WTC11 (cell line): ENCODE results near the gene GREB1. TPM values are rescaled to one million over a fixed set of nuclear protein-coding genes. Genes with fewer than 3 reads are reported as not detected.

Experiments
- ATAC-seq: fragments of 200-7000 bp; cut with Tn5 transposase; 2 replicates; pipeline ENCODE4 v1.10.0; 2021; ENCODE audit warnings: mild to moderate bottlenecking, moderate library complexity
- CTCF ChIA-PET: fragments of 300-600 bp; sonication (Branson Sonifier 250); formaldehyde crosslinking; loops from one replicate; lab custom pipeline; 2021; ENCODE audit warnings: antibody characterized with exemption; lab: Charles Lee
- POLR2A ChIA-PET: fragments of 350-600 bp; sonication (Branson Sonifier 250); formaldehyde crosslinking; loops from one replicate; lab custom pipeline; 2021; ENCODE audit warnings: antibody characterized with exemption; lab: Charles Lee
- DNase-seq: peaks from one replicate; pipeline ENCODE4 v3.0.0; 2021; ENCODE audit warnings: low spot score
- H3K27ac Mint-ChIP-seq: 2 replicates; pipeline ENCODE4 v1.8.0; 2021; ENCODE audit warnings: mixed read lengths
- H3K27me3 Mint-ChIP-seq: 2 replicates; pipeline ENCODE4 v1.8.0; 2021; ENCODE audit warnings: low read depth, mild to moderate bottlenecking, moderate library complexity, mixed read lengths
- H3K36me3 Mint-ChIP-seq: 2 replicates; pipeline ENCODE4 v1.8.0; 2021; ENCODE audit warnings: mixed read lengths
- H3K4me1 Mint-ChIP-seq: 2 replicates; pipeline ENCODE4 v1.8.0; 2022; ENCODE audit warnings: mixed read lengths
- H3K4me3 Mint-ChIP-seq: 2 replicates; pipeline ENCODE4 v1.8.0; 2021; ENCODE audit warnings: mild to moderate bottlenecking, moderate library complexity, mixed read lengths
- H3K9me3 Mint-ChIP-seq: 2 replicates; pipeline ENCODE4 v1.8.0; 2021; ENCODE audit warnings: mixed read lengths
- ESRRA ChIP-seq: sonication (generic); formaldehyde crosslinking; IDR thresholded peaks from 2 replicates; pipeline ENCODE4 v1.8.1; 2022; ENCODE audit warnings: mild to moderate bottlenecking, missing genetic modification reagents, borderline replicate concordance
- ETV6 ChIP-seq: sonication (generic); formaldehyde crosslinking; IDR thresholded peaks from 2 replicates; pipeline ENCODE4 v1.8.1; 2022; ENCODE audit warnings: mild to moderate bottlenecking, missing genetic modification reagents
- FOXK1 ChIP-seq: sonication (generic); formaldehyde crosslinking; IDR thresholded peaks from 2 replicates; pipeline ENCODE4 v1.8.0; 2022; ENCODE audit warnings: mild to moderate bottlenecking, moderate library complexity, missing genetic modification reagents
- FOXP1 ChIP-seq: sonication (generic); formaldehyde crosslinking; IDR thresholded peaks from 2 replicates; pipeline ENCODE4 v1.8.0; 2022; ENCODE audit warnings: missing genetic modification reagents, mild to moderate bottlenecking, moderate library complexity, borderline replicate concordance
- GRHL2 ChIP-seq: fragments of 250-450 bp; sonication (Bioruptor Pico); IDR thresholded peaks from 2 replicates; pipeline ENCODE4 v1.8.0; 2022; ENCODE audit warnings: mild to moderate bottlenecking, moderate library complexity; ENCODE audit not compliant: insufficient replicate concordance, severe bottlenecking
- KAT7 ChIP-seq: sonication (generic); formaldehyde crosslinking; IDR thresholded peaks from 2 replicates; pipeline ENCODE4 v1.8.1; 2023; ENCODE audit warnings: missing genetic modification reagents, mild to moderate bottlenecking, borderline replicate concordance
- MYBL2 ChIP-seq: sonication (generic); formaldehyde crosslinking; IDR thresholded peaks from 2 replicates; pipeline ENCODE4 v1.8.1; 2023; ENCODE audit warnings: mild to moderate bottlenecking, moderate library complexity, missing genetic modification reagents
- NR2C2 ChIP-seq: sonication (generic); formaldehyde crosslinking; IDR thresholded peaks from 2 replicates; pipeline ENCODE4 v1.8.0; 2022; ENCODE audit warnings: mild to moderate bottlenecking, missing genetic modification reagents
- OVOL2 ChIP-seq: fragments of 250-450 bp; sonication (Bioruptor Pico); IDR thresholded peaks from 2 replicates; pipeline ENCODE4 v1.9.0; 2021; ENCODE audit warnings: mild to moderate bottlenecking, borderline replicate concordance
- USF2 ChIP-seq: sonication (generic); formaldehyde crosslinking; IDR thresholded peaks from 2 replicates; pipeline ENCODE4 v1.8.1; 2023; ENCODE audit warnings: mild to moderate bottlenecking, missing genetic modification reagents, moderate library complexity
- ZBTB21 ChIP-seq: sonication (generic); formaldehyde crosslinking; IDR thresholded peaks from 2 replicates; pipeline ENCODE4 v1.8.1; 2023; ENCODE audit warnings: mild to moderate bottlenecking, missing genetic modification reagents, borderline replicate concordance
- total RNA-seq: library from RNA; stranded (reverse); gene quantifications from 3 replicates; pipeline ENCODE4 v1.2.3, GENCODE V29; 2021
- TF ChIP-seq, protein P1 (sequence below): sonication (generic); formaldehyde crosslinking; IDR thresholded peaks from 2 replicates; pipeline ENCODE4 v1.8.1; 2022; ENCODE audit warnings: mild to moderate bottlenecking, missing genetic modification reagents, moderate library complexity, borderline replicate concordance
- TF ChIP-seq, protein P2 (sequence below): sonication (generic); formaldehyde crosslinking; IDR thresholded peaks from 2 replicates; pipeline ENCODE4 v1.8.0; 2023; ENCODE audit warnings: missing genetic modification reagents, mild to moderate bottlenecking, borderline replicate concordance
- TF ChIP-seq, protein P3 (sequence below): sonication (generic); formaldehyde crosslinking; IDR thresholded peaks from 2 replicates; pipeline ENCODE4 v1.8.1; 2023; ENCODE audit warnings: mild to moderate bottlenecking, moderate library complexity, missing genetic modification reagents

GREB1 gene
- total RNA-seq, 1 experiment from 2014 or later, result 35.7 TPM

DNA sequence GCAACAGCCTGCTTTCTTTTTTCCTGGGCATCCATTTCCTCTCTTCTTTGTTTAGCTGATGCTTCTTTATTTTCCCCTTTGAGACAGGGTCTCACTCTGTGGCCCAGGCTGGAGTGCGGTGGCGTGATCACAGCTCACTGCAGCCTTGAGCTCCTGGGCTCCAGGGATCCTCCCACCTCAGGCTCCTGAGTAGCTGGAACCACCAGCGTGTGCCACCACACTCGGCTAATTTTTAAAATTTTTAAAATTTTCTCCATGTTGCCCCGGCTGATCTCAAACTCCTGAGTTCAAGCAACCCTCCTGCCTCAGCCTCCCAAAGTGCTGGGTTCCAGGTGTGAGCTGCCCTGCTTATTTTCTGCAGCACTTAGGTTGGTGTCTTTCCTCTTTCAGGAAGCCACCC lies 77.4 kb downstream of the GREB1 start (continued):
- TF ChIP-seq, protein P1, sequence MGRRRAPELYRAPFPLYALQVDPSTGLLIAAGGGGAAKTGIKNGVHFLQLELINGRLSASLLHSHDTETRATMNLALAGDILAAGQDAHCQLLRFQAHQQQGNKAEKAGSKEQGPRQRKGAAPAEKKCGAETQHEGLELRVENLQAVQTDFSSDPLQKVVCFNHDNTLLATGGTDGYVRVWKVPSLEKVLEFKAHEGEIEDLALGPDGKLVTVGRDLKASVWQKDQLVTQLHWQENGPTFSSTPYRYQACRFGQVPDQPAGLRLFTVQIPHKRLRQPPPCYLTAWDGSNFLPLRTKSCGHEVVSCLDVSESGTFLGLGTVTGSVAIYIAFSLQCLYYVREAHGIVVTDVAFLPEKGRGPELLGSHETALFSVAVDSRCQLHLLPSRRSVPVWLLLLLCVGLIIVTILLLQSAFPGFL, result no peak
- TF ChIP-seq, protein P2, sequence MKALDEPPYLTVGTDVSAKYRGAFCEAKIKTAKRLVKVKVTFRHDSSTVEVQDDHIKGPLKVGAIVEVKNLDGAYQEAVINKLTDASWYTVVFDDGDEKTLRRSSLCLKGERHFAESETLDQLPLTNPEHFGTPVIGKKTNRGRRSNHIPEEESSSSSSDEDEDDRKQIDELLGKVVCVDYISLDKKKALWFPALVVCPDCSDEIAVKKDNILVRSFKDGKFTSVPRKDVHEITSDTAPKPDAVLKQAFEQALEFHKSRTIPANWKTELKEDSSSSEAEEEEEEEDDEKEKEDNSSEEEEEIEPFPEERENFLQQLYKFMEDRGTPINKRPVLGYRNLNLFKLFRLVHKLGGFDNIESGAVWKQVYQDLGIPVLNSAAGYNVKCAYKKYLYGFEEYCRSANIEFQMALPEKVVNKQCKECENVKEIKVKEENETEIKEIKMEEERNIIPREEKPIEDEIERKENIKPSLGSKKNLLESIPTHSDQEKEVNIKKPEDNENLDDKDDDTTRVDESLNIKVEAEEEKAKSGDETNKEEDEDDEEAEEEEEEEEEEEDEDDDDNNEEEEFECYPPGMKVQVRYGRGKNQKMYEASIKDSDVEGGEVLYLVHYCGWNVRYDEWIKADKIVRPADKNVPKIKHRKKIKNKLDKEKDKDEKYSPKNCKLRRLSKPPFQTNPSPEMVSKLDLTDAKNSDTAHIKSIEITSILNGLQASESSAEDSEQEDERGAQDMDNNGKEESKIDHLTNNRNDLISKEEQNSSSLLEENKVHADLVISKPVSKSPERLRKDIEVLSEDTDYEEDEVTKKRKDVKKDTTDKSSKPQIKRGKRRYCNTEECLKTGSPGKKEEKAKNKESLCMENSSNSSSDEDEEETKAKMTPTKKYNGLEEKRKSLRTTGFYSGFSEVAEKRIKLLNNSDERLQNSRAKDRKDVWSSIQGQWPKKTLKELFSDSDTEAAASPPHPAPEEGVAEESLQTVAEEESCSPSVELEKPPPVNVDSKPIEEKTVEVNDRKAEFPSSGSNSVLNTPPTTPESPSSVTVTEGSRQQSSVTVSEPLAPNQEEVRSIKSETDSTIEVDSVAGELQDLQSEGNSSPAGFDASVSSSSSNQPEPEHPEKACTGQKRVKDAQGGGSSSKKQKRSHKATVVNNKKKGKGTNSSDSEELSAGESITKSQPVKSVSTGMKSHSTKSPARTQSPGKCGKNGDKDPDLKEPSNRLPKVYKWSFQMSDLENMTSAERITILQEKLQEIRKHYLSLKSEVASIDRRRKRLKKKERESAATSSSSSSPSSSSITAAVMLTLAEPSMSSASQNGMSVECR (CRISPR knock-in tag), result no peak
- TF ChIP-seq, protein P3, sequence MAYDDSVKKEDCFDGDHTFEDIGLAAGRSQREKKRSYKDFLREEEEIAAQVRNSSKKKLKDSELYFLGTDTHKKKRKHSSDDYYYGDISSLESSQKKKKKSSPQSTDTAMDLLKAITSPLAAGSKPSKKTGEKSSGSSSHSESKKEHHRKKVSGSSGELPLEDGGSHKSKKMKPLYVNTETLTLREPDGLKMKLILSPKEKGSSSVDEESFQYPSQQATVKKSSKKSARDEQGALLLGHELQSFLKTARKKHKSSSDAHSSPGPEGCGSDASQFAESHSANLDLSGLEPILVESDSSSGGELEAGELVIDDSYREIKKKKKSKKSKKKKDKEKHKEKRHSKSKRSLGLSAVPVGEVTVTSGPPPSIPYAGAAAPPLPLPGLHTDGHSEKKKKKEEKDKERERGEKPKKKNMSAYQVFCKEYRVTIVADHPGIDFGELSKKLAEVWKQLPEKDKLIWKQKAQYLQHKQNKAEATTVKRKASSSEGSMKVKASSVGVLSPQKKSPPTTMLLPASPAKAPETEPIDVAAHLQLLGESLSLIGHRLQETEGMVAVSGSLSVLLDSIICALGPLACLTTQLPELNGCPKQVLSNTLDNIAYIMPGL (CRISPR knock-in tag), result no peak
- TF ChIP-seq KAT7 (no peak), FOXK1 (CRISPR knock-in tag) (no peak), USF2 (CRISPR knock-in tag) (no peak)
- TF ChIP-seq, all 79 proteins: peak for 0

DNA sequence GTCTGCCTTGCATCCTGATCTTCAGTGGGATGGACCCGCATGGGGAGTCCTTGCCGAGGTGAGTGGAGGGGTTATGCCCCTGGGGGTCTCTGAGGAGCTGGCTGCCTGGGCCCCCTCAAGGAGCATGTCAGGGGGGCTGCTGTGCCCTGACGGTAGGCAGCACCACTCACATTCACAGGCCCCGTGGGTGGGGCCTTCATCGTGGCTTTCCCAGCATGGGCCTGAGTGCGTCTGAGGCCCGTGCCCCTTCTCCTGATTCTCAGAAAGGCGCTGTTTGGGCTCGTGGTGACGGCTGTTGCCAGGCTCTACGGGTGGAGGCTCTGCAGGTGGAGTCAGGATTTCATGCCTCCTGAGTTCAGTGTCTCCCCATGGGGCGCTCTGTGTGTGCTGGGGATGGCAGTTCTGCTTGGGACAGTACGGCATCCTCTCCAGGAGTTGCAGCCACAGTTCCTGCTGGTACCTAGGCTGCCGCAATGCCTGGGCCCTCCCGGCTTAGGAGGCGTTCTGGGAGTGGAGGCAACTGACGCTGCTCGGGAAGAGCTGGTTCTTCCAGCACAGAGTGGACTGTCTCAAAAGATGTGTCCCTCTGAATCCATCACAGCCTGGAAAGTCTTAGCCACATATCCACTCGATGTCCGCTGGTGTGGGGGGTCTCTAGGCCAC lies 78.8 kb downstream of the GREB1 start:
- ChIA-PET POLR2A (no interaction called here), CTCF (no interaction called here)
- Mint-ChIP-seq H3K27me3 (no peaks in the 10 kb centered on the region), H3K27ac (no peak overlapping the region), H3K4me1 (no peaks in the 10 kb centered on the region), H3K9me3 (no peaks in the 10 kb centered on the region), H3K36me3 (peaks cover 43% of the 10 kb centered on the region), H3K4me3 (no peak overlapping the region)
- ATAC-seq (no peak), DNase-seq (no peak)
- TF ChIP-seq ZBTB21 (no peak), MYBL2 (CRISPR knock-in tag) (no peak), ESRRA (CRISPR knock-in tag) (no peak), ETV6 (no peak), FOXP1 (CRISPR knock-in tag) (no peak), NR2C2 (CRISPR knock-in tag) (no peak), GRHL2 (CRISPR knock-in tag) (no peak), OVOL2 (CRISPR knock-in tag) (no peak)
- TF ChIP-seq, protein P3 (CRISPR knock-in tag), result no peak
